ENCODE measurements around the gene SMARCD2.

SMARCD2 gene

GRCh38 chr17:63832014-63832413 lies 10.5 kb downstream of the SMARCD2 start:
- no peak for DNase-seq (ENCODE audit: low read depth in 2 of 2)

- DNase-seq (ENCODE audit: low read depth in 2 of 2), result no peak
Observed at GRCh38 chr17:63831505-63831904, 11.0 kb downstream of the SMARCD2 start.

- DNase-seq (ENCODE audit: low read depth in 2 of 2), result no peak
Observed at GRCh38 chr17:63830904-63831491, 11.5 kb downstream of the SMARCD2 start.

GRCh38 chr17:63830278-63830677 lies 12.2 kb downstream of the SMARCD2 start:
- no peak for DNase-seq (ENCODE audit: low read depth in 2 of 2)

DNA sequence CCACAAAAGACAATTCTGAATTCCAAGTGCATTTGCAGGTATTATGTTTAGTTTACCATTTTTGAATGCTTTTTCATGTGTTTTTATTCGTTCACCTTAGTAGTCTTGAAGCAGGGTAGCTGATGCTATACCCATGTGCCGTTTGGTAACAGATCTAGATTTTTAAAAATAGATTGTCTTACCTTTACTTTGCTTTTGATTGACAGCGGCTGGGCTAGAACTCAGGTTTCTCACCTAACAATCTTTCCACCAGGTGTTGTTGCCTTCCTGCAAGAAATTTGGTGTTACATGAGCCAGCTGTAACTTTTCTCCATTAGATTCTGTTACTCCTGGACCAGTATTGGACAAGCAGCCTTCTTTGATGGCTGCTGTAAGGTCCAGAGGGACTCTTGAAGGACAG lies 13.5 kb downstream of the SMARCD2 start:
- no peak for DNase-seq (ENCODE audit: low read depth in 2 of 2)

- no peak for DNase-seq (ENCODE audit: low read depth in 2 of 2)
Observed at GRCh38 chr17:63827801-63828221, 14.7 kb downstream of the SMARCD2 start.

DNA sequence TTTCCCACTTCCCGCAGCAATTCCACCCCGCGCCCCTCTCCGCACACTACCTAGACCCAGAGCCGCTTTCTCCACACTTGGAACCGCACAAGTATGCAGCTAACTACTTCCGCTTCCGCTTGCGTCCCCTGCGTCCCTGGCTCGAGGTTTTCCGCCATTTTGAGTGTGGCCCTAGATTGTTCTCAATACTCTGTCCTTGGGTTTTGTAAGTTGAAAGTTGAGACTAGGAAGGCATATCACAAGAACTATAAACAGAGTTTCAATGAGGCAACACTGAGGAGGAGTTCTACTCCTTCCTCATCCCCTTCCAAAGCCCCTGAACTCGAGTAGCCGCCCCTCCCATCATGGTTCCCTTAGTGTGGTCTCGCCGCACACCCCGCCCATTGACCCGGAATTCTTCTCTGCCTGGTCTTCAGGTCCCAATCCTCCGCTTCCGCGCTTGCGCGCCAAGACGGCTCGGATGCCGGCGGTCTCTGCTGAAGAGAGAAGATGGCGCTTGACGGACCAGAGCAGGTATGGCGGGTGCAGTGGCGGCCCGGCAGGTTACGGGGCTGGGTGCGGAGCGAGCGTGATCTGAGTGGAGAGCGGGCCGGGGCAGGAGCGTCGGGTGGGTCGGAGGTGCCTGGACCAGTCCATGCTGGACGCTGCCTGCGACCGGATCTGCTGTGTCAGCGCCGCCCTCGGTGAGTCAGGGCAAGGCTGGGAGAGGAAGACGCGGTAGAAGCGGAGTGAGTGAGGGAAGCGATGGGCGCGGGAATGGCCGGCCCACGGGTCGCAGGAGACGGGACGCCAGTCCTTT lies 15.3 kb downstream of the SMARCD2 start, which contains the start of the genes FTSJ3 and PSMC5:
Gene FTSJ3 (minus strand): TSS at position 662 of the 799 bp plus-strand sequence. CDS start 761 bp downstream, outside the sequence.
Gene PSMC5 (plus strand): TSS at position 430 of the 799 bp plus-strand sequence. CDS start 60 bp downstream, at position 490.
- peak; percentile 86 to 91 for DNase-seq (ENCODE audit: low read depth in 2 of 2)

GRCh38 chr17:63826468-63827001 lies 15.9 kb downstream of the SMARCD2 start:
- DNase-seq (ENCODE audit: low read depth in 2 of 2), result no peak

GRCh38 chr17:63824362-63824761 lies 18.1 kb downstream of the SMARCD2 start:
- no peak for DNase-seq (ENCODE audit: low read depth in 2 of 2)

GRCh38 chr17:63823659-63824331 lies 18.7 kb downstream of the SMARCD2 start:
- DNase-seq (ENCODE audit: low read depth in 2 of 2), result no peak

- DNase-seq (ENCODE audit: low read depth in 2 of 2), result no peak
Observed at GRCh38 chr17:63822537-63822936, 19.9 kb downstream of the SMARCD2 start.

DNA sequence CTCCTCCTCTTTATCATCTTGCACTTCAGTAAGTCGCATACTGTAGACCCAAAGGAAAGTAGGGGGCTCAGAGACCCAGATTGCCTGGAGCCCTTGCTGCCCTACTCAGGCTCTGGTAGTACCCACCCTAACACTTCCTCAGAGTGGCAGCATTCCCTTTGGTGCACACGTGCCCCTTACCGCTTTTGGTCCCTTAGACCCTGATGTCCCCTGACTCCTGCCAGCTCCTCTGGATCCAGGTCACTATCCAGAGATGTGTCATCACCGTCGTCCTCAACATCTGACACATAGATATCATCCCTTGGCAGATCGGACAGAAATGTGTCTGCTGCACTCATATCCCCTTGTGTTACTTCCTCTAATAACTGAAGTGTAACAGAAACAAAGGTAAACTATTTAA lies 20.7 kb downstream of the SMARCD2 start:
- DNase-seq (ENCODE audit: low read depth in 2 of 2), result no peak

DNA sequence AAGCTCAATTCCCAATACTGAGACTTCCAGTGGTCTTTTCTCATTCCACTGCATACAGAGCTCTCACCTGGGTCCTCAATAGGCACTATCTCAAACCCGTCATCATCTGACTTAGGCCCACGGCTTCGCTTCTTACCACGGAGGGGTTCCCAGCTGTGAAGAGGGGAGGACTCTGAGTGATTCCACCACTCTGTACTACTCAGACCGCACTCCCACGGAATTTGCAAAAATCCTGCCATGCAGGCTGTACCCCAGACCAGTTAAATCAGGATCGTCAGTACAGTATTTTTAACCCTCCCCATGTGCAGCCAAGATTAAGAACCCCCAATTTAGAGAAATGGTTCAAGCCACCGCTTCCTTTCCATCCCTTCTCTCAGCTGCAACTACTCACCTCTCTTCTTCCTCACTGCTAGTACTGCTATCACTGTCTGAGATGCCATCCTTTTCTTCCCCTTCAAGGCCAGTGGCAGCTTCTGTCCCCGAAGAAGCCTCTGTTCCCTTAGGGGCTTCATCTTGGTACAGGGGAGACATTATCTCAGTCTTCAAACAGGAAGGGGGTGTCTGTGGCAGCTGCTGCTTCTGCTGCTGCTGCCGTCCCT lies 21.4 kb downstream of the SMARCD2 start:
- no peak for DNase-seq (ENCODE audit: low read depth in 2 of 2)

DNA sequence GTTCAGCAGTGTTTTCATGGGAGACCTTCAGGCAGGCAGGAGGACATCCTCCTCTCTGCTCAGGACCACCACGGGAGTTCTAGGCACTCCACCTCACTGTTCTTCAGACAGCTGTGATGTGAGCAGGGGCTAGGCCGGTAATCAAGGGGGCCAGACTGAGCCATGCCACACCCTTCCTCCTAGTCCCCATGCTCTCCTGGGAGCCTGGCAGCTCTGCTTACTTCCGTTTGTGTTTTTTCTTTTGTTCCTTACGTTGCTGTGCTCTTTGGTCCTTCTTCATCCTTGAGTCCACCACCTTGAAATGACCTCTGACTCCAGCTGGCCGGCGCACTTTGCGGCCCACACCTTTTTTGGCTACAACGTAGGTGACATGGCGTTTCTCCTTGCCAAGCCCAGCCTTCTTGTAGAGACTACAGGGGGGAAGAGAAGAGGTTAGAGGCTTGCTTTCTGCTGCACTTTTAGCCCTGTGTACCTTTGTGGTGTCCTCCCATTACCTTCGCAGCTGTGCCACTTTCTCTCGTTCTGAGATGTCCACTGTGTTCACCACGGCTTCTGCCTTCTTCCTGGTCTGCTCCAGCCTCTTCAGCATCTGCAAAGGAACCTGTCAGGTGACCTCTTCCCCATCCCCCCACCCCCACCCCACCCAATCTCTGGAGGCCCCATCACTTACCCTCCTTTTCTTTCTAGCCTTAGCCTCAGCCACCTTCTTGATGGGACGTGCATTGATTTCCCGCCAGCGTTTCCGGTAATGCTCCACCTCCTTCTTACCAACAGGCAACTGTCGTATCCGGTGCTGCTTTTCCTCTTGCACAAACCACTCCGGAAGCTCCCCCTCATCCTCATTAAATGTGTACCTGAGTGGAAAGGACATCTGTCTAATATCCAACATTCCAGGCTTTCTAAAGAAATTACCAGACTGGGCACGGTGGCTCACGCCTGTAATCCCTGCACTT lies 22.6 kb downstream of the SMARCD2 start:
- DNase-seq (ENCODE audit: low read depth in 2 of 2), result no peak

- no peak for DNase-seq (ENCODE audit: low read depth in 2 of 2)
Observed at GRCh38 chr17:63819131-63819530, 23.4 kb downstream of the SMARCD2 start.

DNA sequence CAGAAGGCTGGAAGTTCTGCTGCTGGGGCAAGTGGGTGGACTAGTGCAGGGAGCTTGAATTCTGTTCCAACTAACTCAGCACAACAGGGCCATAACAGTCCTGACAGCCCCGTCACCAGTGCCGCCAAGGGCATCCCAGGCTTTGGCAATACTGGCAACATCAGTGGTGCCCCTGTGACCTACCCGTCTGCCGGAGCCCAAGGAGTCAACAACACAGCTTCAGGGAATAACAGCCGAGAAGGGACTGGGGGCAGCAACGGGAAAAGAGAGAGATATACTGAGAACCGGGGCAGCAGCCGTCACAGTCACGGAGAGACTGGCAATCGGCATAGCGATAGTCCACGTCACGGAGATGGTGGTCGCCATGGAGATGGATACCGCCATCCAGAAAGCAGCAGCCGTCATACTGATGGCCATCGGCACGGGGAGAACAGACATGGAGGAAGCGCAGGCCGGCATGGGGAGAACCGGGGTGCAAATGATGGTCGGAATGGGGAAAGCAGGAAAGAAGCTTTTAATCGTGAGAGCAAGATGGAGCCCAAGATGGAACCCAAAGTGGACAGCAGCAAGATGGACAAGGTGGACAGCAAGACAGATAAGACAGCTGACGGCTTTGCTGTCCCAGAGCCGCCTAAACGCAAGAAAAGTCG lies 24.6 kb downstream of the SMARCD2 start:
- DNase-seq (ENCODE audit: low read depth in 2 of 2), result no peak

DNA sequence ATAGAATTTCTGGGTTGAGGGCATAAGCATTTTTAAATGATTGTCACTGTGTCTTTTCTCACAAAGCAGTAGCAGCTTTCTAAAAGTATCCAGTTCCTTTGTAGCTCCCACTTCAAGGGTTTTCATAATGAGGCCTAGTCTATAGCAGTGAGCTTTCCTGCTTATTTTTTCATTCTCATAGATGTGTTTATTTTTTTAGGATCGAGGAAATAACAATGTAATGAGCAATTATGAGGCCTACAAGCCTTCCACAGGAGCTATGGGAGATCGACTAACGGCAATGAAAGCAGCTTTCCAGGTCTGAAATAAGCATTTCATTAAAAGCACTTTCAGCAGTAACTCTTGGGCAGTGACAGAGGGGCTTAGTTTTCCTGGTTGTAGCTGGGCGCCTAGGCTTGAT lies 25.8 kb downstream of the SMARCD2 start:
- DNase-seq (ENCODE audit: low read depth in 2 of 2), result no peak

DNA sequence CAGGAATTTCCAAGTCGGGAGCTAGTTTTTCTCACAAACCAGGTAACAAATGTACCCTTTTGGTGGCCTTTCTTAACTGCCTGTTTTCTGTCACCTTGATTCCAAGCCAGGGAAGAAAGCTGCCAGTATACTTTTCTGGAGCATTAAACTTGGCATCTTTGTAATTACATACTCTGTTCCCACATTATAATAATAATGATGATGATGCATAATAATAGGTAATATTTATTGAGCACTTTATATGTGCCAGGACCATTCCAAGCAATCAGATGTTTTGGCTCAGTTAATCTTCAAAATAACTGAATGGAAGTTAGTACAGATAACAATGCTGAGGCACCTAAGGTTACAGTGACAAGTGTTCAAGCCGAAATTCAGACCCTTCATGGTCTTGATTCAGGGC lies 26.4 kb downstream of the SMARCD2 start:
- no peak for DNase-seq (ENCODE audit: low read depth in 2 of 2)

DNA sequence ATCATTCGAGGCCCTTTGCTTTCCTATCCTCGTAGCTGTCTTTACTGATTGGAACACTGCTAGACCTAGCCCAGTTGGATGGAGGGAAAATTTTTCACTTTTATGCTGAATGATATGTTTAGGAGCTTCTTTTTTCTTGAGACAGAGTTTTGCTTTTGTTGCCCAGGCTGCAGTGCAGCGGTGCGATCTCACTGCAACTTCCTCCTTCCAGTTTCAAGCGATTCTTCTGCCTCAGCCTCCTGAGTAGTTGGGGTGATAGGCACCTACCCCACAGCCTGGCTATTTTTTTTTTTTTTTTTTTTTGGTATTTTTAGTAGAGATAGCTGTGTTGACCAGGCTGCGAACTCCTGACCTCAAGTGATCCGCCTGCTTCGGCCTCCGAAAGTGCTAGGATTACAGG lies 32.5 kb downstream of the SMARCD2 start:
- no peak for DNase-seq (ENCODE audit: low read depth in 2 of 2)

- no peak for DNase-seq (ENCODE audit: low read depth in 2 of 2)
Observed at GRCh38 chr17:63805591-63805990, 36.9 kb downstream of the SMARCD2 start.

All from stimulated activated CD4-positive, alpha-beta T cell treated with anti-CD3 and anti-CD28 coated beads, Interleukin-12 subunit alpha, Interleukin-12 subunit beta, amount 100 ng/mL, for 24 hours (primary cell).